OCI-LY1 (cell line): ENCODE results near the gene B3GLCT.
"Not testable (repeated sequence)": the region's sequence is repeated elsewhere in the genome, so short reads cannot be mapped to it uniquely, and the experiment has no call there.

ENCODE experiments used
- H2AFZ ChIP-seq: fragments of 200-600 bp; sonication (generic), shearing (Covaris generic); 2 replicates; pipeline ENCODE4 v1.6.0; 2014; ENCODE audit warnings: antibody characterized with exemption, mild to moderate bottlenecking, low read length
- H3F3A ChIP-seq: fragments of 200-600 bp; sonication (generic), shearing (Covaris generic); 2 replicates; pipeline ENCODE4 v1.6.0; 2014; ENCODE audit warnings: mild to moderate bottlenecking, antibody characterized with exemption, low read length, moderate library complexity; ENCODE audit not compliant: insufficient read depth
- H3K27ac ChIP-seq: fragments of 200-600 bp; sonication (generic); 2 replicates; pipeline ENCODE4 v1.5.1; 2014; ENCODE audit warnings: low read length, mixed run types, mild to moderate bottlenecking, low read depth; ENCODE audit not compliant: poor library complexity, severe bottlenecking
- H3K27me3 ChIP-seq: fragments of 200-600 bp; sonication (generic); 2 replicates; pipeline ENCODE4 v1.6.0; 2014; ENCODE audit warnings: antibody characterized with exemption, mild to moderate bottlenecking, low read length, moderate library complexity; ENCODE audit not compliant: insufficient read depth
- H3K36me3 ChIP-seq: fragments of 200-600 bp; sonication (generic); 2 replicates; pipeline ENCODE4 v1.6.1; 2014; ENCODE audit warnings: mild to moderate bottlenecking, antibody characterized with exemption, low read length, moderate library complexity, mixed read lengths; ENCODE audit not compliant: insufficient read depth
- H3K4me1 ChIP-seq: fragments of 200-600 bp; sonication (generic); 2 replicates; pipeline ENCODE4 v1.5.1; 2014; ENCODE audit warnings: mild to moderate bottlenecking, low read length, moderate library complexity; ENCODE audit not compliant: insufficient read depth, severe bottlenecking
- H3K4me2 ChIP-seq: fragments of 200-600 bp; sonication (generic), shearing (Covaris generic); 2 replicates; pipeline ENCODE4 v1.6.1; 2014; ENCODE audit warnings: low read length
- H3K4me3 ChIP-seq: fragments of 200-600 bp; sonication (generic); 2 replicates; pipeline ENCODE4 v1.5.1; 2014; ENCODE audit warnings: low read length, low read depth, mild to moderate bottlenecking, mixed read lengths; ENCODE audit not compliant: poor library complexity, severe bottlenecking
- H3K79me2 ChIP-seq: fragments of 200-600 bp; shearing (Covaris generic); 2 replicates; pipeline ENCODE4 v1.6.1; 2016; ENCODE audit warnings: mixed run types, low read length, mixed read lengths; ENCODE audit not compliant: insufficient read depth
- H3K9ac ChIP-seq: fragments of 200-600 bp; sonication (generic), shearing (Covaris generic); 2 replicates; pipeline ENCODE4 v1.6.1; 2014; ENCODE audit warnings: mild to moderate bottlenecking, low read length, mixed read lengths
- H3K9me2 ChIP-seq: fragments of 200-600 bp; sonication (generic), shearing (Covaris generic); 2 replicates; pipeline ENCODE4 v1.6.1; 2014; ENCODE audit warnings: low read depth, mild to moderate bottlenecking, low read length, mixed read lengths
- H3K9me3 ChIP-seq: fragments of 200-600 bp; shearing (Covaris generic); 2 replicates; pipeline ENCODE4 v1.6.1; 2014; ENCODE audit warnings: low read length, mixed read lengths
- H4K20me1 ChIP-seq: fragments of 200-600 bp; sonication (generic), shearing (Covaris generic); 2 replicates; pipeline ENCODE4 v1.6.0; 2016; ENCODE audit warnings: mild to moderate bottlenecking, low read length; ENCODE audit not compliant: insufficient read depth
- EZH2 ChIP-seq: fragments of 200-600 bp; sonication (generic), shearing (Covaris generic); IDR thresholded peaks from 2 replicates; pipeline ENCODE4 v1.8.0; 2017; ENCODE audit warnings: borderline replicate concordance, mixed run types, mild to moderate bottlenecking, antibody characterized with exemption, low read length, moderate library complexity, mixed read lengths
- TF ChIP-seq, protein P1 (sequence below): fragments of 200-600 bp; sonication (generic), shearing (Covaris generic); IDR thresholded peaks from 2 replicates; pipeline ENCODE4 v1.5.1; 2017; ENCODE audit warnings: mild to moderate bottlenecking, antibody characterized with exemption, low read length, moderate library complexity, mixed read lengths

The B3GLCT gene

DNA sequence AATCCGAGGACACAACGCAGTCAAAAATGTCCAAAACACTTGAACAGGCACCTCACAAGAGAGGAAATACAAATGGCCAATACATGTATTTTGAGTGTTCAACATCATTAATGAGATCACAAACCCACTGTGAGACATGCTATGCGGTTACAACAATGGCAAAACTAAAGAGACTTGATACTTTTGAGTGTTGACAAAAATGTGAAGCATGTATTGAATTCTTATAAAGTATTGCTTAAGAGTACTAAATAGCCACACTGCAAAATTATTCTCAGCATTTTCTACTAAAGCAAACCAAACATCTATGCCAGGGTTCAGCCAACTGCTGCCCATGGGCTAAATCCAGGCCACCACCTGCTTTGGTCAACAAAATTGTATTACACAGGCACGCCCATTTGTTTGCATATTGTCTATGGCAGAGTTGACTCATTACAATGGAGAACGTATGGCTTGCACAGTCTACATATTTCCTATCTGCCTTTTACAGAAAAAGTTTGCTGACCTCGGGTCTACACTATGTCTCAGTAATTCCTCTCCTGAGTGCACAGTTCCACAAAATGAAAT lies 135.3 kb downstream of the B3GLCT start:
- TF ChIP-seq EZH2 = no peak
- TF ChIP-seq, protein P1, sequence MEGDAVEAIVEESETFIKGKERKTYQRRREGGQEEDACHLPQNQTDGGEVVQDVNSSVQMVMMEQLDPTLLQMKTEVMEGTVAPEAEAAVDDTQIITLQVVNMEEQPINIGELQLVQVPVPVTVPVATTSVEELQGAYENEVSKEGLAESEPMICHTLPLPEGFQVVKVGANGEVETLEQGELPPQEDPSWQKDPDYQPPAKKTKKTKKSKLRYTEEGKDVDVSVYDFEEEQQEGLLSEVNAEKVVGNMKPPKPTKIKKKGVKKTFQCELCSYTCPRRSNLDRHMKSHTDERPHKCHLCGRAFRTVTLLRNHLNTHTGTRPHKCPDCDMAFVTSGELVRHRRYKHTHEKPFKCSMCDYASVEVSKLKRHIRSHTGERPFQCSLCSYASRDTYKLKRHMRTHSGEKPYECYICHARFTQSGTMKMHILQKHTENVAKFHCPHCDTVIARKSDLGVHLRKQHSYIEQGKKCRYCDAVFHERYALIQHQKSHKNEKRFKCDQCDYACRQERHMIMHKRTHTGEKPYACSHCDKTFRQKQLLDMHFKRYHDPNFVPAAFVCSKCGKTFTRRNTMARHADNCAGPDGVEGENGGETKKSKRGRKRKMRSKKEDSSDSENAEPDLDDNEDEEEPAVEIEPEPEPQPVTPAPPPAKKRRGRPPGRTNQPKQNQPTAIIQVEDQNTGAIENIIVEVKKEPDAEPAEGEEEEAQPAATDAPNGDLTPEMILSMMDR = no peak
- no peak overlapping the region for H3K4me2 ChIP-seq
- no peak overlapping the region for H3K4me3 ChIP-seq
- H3K36me3 ChIP-seq = no peaks in the 10 kb centered on the region
- H4K20me1 ChIP-seq = no peaks in the 10 kb centered on the region
- no peaks in the 10 kb centered on the region for H3K79me2 ChIP-seq
- no peaks in the 10 kb centered on the region for H3K4me1 ChIP-seq
- no peaks in the 10 kb centered on the region for H3K9me2 ChIP-seq
- no peak overlapping the region for H3K27ac ChIP-seq
- no peak overlapping the region for H3K9ac ChIP-seq
- H3K9me3 ChIP-seq = no peaks in the 10 kb centered on the region
- H3F3A ChIP-seq = no peaks in the 10 kb centered on the region
- H2AFZ ChIP-seq = no peak overlapping the region
- no peaks in the 10 kb centered on the region for H3K27me3 ChIP-seq

DNA sequence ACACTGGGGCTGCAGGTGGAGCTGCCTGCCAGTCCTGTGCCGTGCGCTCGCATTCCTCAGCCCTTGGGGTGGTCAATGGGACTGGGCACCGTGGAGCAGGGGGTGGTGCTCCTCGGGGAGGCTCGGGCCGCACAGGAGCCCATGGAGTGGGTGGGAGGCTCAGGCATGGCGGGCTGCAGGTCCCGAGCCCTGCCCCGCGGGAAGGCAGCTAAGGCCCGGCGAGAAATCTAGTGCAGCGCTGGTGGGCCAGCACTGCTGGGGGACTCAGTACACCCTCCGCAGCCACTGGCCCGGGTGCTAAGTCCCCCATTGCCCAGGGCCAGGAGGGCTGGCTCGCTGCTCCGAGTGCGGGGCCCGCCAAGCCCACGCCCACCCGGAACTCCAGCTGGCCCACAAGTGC lies 139.8 kb downstream of the B3GLCT start:
- H3K4me3 ChIP-seq, H4K20me1 ChIP-seq, H3K27ac ChIP-seq, H3K79me2 ChIP-seq, H3K9ac ChIP-seq, H3K9me3 ChIP-seq, H3K9me2 ChIP-seq, H3K4me2 ChIP-seq, H3K27me3 ChIP-seq, H3K36me3 ChIP-seq, H3K4me1 ChIP-seq, H3F3A ChIP-seq, H2AFZ ChIP-seq: not testable (repeated sequence)

DNA sequence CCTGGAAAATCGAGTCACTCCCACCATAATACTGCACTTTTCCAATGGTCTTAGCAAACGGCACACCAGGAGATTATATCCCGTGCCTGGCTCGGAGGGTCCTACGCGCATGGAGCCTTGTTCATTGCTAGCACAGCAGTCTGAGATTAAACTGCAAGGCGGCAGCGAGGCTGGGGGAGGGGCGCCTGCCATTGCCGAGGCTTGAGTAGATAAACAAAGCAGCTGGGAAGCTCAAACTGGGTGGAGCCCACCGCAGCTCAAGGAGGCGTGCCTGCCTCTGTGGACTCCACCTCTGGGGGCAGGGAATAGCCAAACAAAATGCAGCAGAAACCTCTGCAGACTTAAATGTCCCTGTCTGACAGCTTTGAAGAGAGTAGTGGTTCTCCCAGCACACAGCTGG lies 141.1 kb downstream of the B3GLCT start:
- not testable (repeated sequence) for H3K4me2 ChIP-seq

DNA sequence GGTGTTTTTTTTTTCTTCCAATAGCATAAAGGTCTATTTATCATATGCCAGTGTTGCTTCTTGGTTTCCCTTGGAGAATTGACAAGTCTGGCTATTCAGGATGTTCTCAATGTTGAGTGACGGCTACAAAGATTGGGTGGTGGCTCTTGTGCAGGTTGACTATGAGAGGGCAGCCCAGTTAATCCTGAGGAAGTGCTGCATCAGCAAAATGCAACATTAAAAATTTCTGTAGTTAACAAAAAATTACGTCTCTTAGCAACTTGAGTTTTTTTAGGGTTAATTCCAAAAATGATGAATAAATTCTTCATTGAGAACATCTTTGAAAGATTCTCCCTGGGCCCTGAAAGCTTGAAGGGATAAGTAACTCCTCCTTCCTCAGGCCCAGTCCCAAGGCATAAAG lies 147.1 kb downstream of the B3GLCT start:
- no peaks in the 10 kb centered on the region for H4K20me1 ChIP-seq
- no peak overlapping the region for H3K9ac ChIP-seq
- H3K9me3 ChIP-seq = no peaks in the 10 kb centered on the region
- H3K9me2 ChIP-seq = no peaks in the 10 kb centered on the region
- no peaks in the 10 kb centered on the region for H3K27me3 ChIP-seq
- H2AFZ ChIP-seq = no peak overlapping the region
- no peaks in the 10 kb centered on the region for H3K4me1 ChIP-seq
- no peak for TF ChIP-seq EZH2
- TF ChIP-seq, protein P1 = no peak
- no peak overlapping the region for H3K27ac ChIP-seq
- no peaks in the 10 kb centered on the region for H3K36me3 ChIP-seq
- H3F3A ChIP-seq = no peaks in the 10 kb centered on the region
- H3K4me2 ChIP-seq = no peak overlapping the region
- no peaks in the 10 kb centered on the region for H3K79me2 ChIP-seq
- H3K4me3 ChIP-seq = no peak overlapping the region

More for the DNA sequence above, 141.1 kb downstream of the B3GLCT start:
- H3K27ac ChIP-seq, H3K9me2 ChIP-seq, H3K4me1 ChIP-seq, H2AFZ ChIP-seq, H3K27me3 ChIP-seq, H3K36me3 ChIP-seq, H3K9ac ChIP-seq, H3F3A ChIP-seq, H4K20me1 ChIP-seq, H3K79me2 ChIP-seq, H3K4me3 ChIP-seq, H3K9me3 ChIP-seq: not testable (repeated sequence)
